ENCODE results near the gene CEP112. TPM values are rescaled to one million over a fixed set of nuclear protein-coding genes. Genes with fewer than 3 reads are reported as not detected.

Gene CEP112
- polyA plus RNA-seq, 1 donor from 2014 or later: 6.0 TPM

DNA sequence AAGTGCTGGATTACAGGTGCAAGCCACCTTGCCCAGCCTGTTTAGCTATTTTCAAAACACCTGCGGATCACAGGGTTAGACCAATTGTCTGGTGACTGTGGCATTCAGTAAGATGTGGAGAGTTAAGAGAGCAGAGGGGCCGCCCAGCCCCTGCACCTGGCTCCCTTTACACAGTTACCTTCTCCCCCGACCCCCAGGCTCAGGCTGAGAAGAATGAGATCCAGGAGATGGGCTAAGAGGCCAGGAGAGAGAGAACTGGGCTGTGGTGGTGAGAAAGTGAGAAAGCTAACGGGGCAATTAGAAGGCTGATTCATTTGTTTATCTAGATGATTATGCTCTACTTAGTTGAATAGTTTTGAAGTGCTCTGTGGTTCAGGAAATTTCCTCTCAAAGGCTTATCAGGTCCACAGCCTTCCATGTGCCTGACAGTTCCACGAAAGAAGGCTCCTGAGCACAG, 562.7 kb downstream of the CEP112 start:
- Histone ChIP-seq H2AFZ (ENCODE audit: low read depth, low read length) (no peak overlapping the region), H3K9me2 (ENCODE audit: insufficient read depth, low read length) (no peaks in the 10 kb centered on the region), H3K36me3 (ENCODE audit: insufficient read depth, low read length) (no peaks in the 10 kb centered on the region), H3K27me3 (ENCODE audit: insufficient read depth, low read depth, low read length) (no peaks in the 10 kb centered on the region), H3K9me3 (ENCODE audit: low read length) (no peaks in the 10 kb centered on the region), H4K20me1 (ENCODE audit: insufficient read depth) (no peaks in the 10 kb centered on the region), H3F3A (ENCODE audit: insufficient read depth, low read length, poor library complexity, severe bottlenecking) (no peaks in the 10 kb centered on the region), H3K79me2 (replicated peaks; ENCODE audit: insufficient read depth, low read length) (no peaks in the 10 kb centered on the region), H3K27ac (ENCODE audit: low read length) (no peak overlapping the region), H3K4me2 (ENCODE audit: low read length) (no peak overlapping the region), H3K4me3 (ENCODE audit: low read length) (no peak overlapping the region), H3K9ac (ENCODE audit: low read length) (no peak overlapping the region)
- no peak for TF ChIP-seq REST (IDR thresholded peaks at IDR 0.05; ENCODE audit: borderline replicate concordance)
- no peak for TF ChIP-seq SMC3 (conservative IDR thresholded peaks at IDR 0.05; ENCODE audit: poor library complexity)
- no peak for TF ChIP-seq MXI1 (conservative IDR thresholded peaks at IDR 0.05; ENCODE audit: poor library complexity, severe bottlenecking)
- no peak for TF ChIP-seq EZH2 (IDR thresholded peaks at IDR 0.05; ENCODE audit: borderline replicate concordance, insufficient read depth, low read length, poor library complexity, severe bottlenecking)
- no peak for TF ChIP-seq CTCF (IDR thresholded peaks at IDR 0.05; ENCODE audit: poor library complexity, severe bottlenecking)
- no peak for TF ChIP-seq RAD21 (conservative IDR thresholded peaks at IDR 0.05)
- no peak for TF ChIP-seq EP300 (conservative IDR thresholded peaks at IDR 0.05; ENCODE audit: poor library complexity, severe bottlenecking)
- no peak for TF ChIP-seq POLR2AphosphoS5 (IDR thresholded peaks at IDR 0.05)
- TF ChIP-seq TAF1 (IDR thresholded peaks at IDR 0.05; ENCODE audit: low read depth): no peak

DNA sequence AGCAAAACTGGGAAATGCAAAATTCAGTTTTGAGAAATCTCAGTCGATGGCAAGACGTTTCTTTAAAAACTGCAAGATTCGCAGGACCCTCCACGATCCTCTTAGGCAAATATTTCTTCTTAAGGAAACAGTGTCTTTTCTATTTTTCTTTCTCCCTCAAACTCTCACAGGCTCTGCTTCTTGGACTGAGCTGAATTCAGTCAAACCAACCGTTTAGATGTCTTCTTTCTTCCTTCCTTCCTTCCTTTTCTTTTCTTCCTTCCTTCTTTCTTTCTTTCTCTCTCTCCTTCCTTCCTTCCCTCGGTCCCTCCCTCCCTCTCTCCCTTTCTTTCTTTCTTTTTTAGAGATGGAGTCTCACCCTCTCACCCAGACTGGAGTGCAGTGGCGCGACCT, 563.3 kb downstream of the CEP112 start:
- no peaks in the 10 kb centered on the region for H4K20me1 ChIP-seq (ENCODE audit: insufficient read depth)
- no peak overlapping the region for H3K27ac ChIP-seq (ENCODE audit: low read length)
- H3K4me3 ChIP-seq (ENCODE audit: low read length): no peak overlapping the region
- H3K9ac ChIP-seq (ENCODE audit: low read length): no peak overlapping the region
- no peaks in the 10 kb centered on the region for H3K36me3 ChIP-seq (ENCODE audit: insufficient read depth, low read length)
- no peaks in the 10 kb centered on the region for H3K27me3 ChIP-seq (ENCODE audit: insufficient read depth, low read depth, low read length)
- no peaks in the 10 kb centered on the region for H3K9me3 ChIP-seq (ENCODE audit: low read length)
- no peaks in the 10 kb centered on the region for H3F3A ChIP-seq (ENCODE audit: insufficient read depth, low read length, poor library complexity, severe bottlenecking)
- no peaks in the 10 kb centered on the region for H3K9me2 ChIP-seq (ENCODE audit: insufficient read depth, low read length)
- no peak overlapping the region for H3K4me2 ChIP-seq (ENCODE audit: low read length)
- TF ChIP-seq TAF1 (IDR thresholded peaks at IDR 0.05; ENCODE audit: low read depth) (no peak), MXI1 (conservative IDR thresholded peaks at IDR 0.05; ENCODE audit: poor library complexity, severe bottlenecking) (no peak), EP300 (conservative IDR thresholded peaks at IDR 0.05; ENCODE audit: poor library complexity, severe bottlenecking) (no peak), CTCF (IDR thresholded peaks at IDR 0.05; ENCODE audit: poor library complexity, severe bottlenecking) (no peak), SMC3 (conservative IDR thresholded peaks at IDR 0.05; ENCODE audit: poor library complexity) (no peak), POLR2AphosphoS5 (IDR thresholded peaks at IDR 0.05) (no peak), REST (IDR thresholded peaks at IDR 0.05; ENCODE audit: borderline replicate concordance) (no peak), RAD21 (conservative IDR thresholded peaks at IDR 0.05) (no peak), EZH2 (IDR thresholded peaks at IDR 0.05; ENCODE audit: borderline replicate concordance, insufficient read depth, low read length, poor library complexity, severe bottlenecking) (no peak)
- no peaks in the 10 kb centered on the region for H3K79me2 ChIP-seq (replicated peaks; ENCODE audit: insufficient read depth, low read length)
- no peak overlapping the region for H2AFZ ChIP-seq (ENCODE audit: low read depth, low read length)

Measured in neural cell (in vitro differentiated cells).